GM19328 (cell line): ENCODE data around the gene CIART.
"Not testable (repeated sequence)": the region's sequence is repeated elsewhere in the genome, so short reads cannot be mapped to it uniquely, and the experiment has no call there.

Source experiments
- ATAC-seq: cut with Tn5 transposase; IDR thresholded peaks from one replicate; pipeline ENCODE4 v1.9.1; 2021; ENCODE audit warnings: mild to moderate bottlenecking, moderate library complexity; ENCODE audit not compliant: unreplicated experiment

CIART gene

GRCh38 chr1:150302338-150302737 is 20.0 kb downstream of the CIART start:
- ATAC-seq: no peak

DNA sequence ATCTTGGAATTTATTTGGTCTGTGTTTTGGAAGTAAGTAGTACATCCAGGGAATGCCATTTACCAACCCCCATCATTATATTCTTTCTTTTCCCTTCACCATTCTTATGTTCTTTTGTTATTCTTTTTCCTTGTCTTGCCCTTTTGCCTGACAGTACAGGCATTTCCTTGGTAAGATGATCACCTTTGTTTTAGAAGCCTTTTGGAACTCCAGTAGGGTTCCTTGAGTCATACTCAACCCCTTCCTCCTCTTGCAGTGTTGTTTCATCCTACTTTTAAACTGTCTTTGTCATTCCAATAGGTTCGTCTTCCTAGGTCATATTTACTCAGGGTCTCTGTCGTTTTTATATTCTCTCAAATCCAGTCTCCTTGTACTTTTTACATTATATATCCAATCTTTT is 20.5 kb downstream of the CIART start:
- ATAC-seq: no peak

DNA sequence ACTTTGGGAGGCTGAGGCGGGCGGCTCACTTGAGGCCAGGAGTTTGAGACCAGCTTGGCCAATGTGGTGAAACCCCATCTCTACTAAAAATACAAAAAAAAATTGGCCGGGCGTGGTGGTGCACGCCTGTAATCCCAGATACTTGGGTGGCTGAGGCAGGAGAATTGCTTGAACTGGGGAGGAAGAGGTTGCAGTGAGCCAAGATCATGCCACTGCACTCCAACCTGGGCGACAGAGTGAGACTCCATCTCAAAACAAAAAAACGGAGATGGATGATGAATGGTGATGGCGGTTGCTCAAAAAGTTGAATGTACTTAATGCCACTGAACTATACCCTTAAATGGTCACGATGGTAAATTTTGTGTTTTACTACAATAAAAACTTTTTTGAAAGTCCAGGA is 26.2 kb downstream of the CIART start:
- not testable (repeated sequence) for ATAC-seq

GRCh38 chr1:150309758-150310508 is 27.6 kb downstream of the CIART start:
- no peak for ATAC-seq

DNA sequence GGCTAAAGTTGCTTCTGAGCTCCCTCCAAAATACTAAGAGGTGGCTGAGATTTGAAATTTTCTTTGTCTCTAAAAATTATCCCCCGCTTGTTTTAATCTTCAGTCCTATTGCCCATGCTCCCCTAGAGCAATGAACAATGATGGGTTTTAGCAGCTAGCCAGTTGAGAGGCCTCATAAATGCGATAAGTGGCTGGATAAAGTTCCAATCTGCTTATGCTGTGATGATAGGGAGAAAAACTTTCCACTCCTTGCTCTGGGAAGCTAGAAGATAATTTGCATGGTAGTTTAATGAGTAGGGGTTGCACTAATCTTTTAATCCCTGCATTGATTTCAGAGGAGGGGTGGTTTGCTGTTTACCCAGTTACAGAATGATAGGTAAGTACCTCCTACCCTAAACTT is 29.4 kb downstream of the CIART start:
- ATAC-seq: no peak

- not testable (repeated sequence) for ATAC-seq
Measured at GRCh38 chr1:150314691-150315090, 32.3 kb downstream of the CIART start.

DNA sequence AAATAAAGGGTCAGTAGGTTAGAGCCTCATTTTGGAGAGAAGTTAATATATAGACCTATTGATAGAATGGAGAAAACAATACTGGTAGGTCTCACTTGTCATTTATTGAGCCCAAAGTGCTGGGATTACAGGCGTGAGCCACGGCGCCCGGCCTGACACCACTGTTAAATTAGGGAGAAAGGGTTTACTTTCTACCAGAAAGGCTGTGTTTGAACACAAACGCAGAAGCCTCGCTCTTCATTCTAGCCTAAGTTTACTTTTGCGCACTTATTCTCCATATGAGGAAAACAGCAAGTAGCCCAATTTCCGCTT is 38.3 kb downstream of the CIART start:
- no peak for ATAC-seq

DNA sequence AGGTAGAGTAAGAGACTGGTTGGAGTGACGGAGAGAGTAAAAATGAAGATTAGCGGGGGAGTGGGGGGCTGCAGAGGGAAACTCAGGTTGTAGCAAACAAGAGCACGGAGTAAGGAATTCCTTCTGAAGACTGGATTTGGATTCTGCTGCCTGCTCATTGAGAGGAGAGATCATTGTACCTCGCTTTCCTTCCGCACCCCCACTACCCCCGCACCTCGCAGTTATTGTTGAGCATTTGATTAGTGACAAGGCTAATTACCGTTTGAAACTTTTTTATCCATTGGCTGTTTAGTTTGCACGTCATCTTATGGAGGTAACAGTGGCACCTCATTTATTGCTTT is 39.4 kb downstream of the CIART start:
- ATAC-seq: no peak

GRCh38 chr1:150322310-150322709 is 40.0 kb downstream of the CIART start:
- ATAC-seq: no peak

- ATAC-seq: no peak
Measured at GRCh38 chr1:150332651-150333290, 50.4 kb downstream of the CIART start.
